ENCODE results near the gene OR5P2. TPM values are rescaled to one million over a fixed set of nuclear protein-coding genes. Genes with fewer than 3 reads are reported as not detected.
A peak's percentile ranks its signal among the peaks of the same experiment; 100 is the strongest.

Gene OR5P2
- total and polyA plus RNA-seq, 2 of the 8 experiments (the other 6 are each of a cell fraction or from before 2014, with no cell fraction given): 0.08 TPM; not detected in 1

DNA sequence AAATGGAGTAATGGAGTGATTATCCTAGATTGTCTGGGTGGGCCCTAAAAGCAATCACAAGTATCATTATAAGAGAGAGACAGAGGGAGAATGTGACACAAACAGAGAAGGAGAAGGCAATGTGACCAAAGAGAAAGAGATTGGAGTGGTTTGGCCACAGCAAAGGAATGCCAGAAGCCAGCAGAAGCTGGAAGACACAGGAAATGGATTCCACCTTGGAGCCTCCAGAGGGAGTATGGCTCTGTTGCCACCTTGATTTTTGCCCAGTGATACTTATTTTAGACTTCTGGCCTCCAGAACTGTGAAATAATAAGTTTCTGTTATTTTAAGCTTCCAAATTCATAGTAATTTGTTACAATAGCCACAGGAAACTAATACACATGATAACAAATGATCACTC is 36.8 kb upstream of the OR5P2 start:
- Histone ChIP-seq H2BK12ac (ENCODE audit: low read depth, low read length) (no peak overlapping the region), H3K23me2 (ENCODE audit: low read depth, low read length) (no peaks in the 10 kb centered on the region; the same call in 1 of the 2 replicates), H3K9me3 (ENCODE audit: insufficient read depth in 2 of 2, low read depth in 1 of 2, low read length in 1 of 2) (no peaks in the 10 kb centered on the region), H3K56ac (replicated peaks; ENCODE audit: insufficient read length, low read depth, low read length) (no peak overlapping the region), H4K20me1 (replicated peaks in 1 of 2; ENCODE audit: control insufficient read depth in 1 of 2, insufficient read depth in 2 of 2, low read length in 2 of 2) (no peaks in the 10 kb centered on the region), H3K23ac (ENCODE audit: insufficient read length) (no peak overlapping the region), H3K4me3 (ENCODE audit: extremely low read depth in 1 of 4, insufficient read depth in 2 of 4, low read depth in 3 of 4, low read length in 4 of 4) (no peak overlapping the region), H3K4me1 (replicated peaks in 1 of 4; ENCODE audit: control insufficient read depth in 3 of 4, insufficient read depth in 4 of 4, low read length in 3 of 4) (no peaks in the 10 kb centered on the region), H3K36me3 (ENCODE audit: control insufficient read depth in 2 of 4, insufficient read depth in 4 of 4, low read length in 3 of 4) (no peaks in the 10 kb centered on the region), H2BK5ac (ENCODE audit: low read depth, low read length) (no peak overlapping the region), H3K4ac (replicated peaks; ENCODE audit: insufficient read length, low read depth, low read length) (no peak overlapping the region), H2AFZ (ENCODE audit: low read length) (no peak overlapping the region), H3K79me1 (ENCODE audit: low read depth, low read length) (no peaks in the 10 kb centered on the region), H4K91ac (replicated peaks; ENCODE audit: insufficient read length, low read length) (no peak overlapping the region), H2BK15ac (ENCODE audit: low read length) (no peak overlapping the region), H3K27ac (ENCODE audit: low read depth, low read length) (no peak overlapping the region), H2BK20ac (ENCODE audit: low read length) (no peak overlapping the region), H4K8ac (ENCODE audit: extremely low read depth, insufficient read depth, low read length) (no peak overlapping the region), H3K27me3 (replicated peaks in 1 of 4; ENCODE audit: control insufficient read depth in 3 of 4, extremely low read depth in 1 of 4, insufficient read depth in 3 of 4, low read length in 3 of 4) (no peaks in the 10 kb centered on the region), H3K9ac (replicated peaks in 1 of 4; ENCODE audit: extremely low read depth in 1 of 4, low read depth in 3 of 4, low read length in 3 of 4) (no peak overlapping the region), H3K4me2 (ENCODE audit: insufficient read depth in 1 of 2, low read depth in 2 of 2, low read length in 2 of 2) (no peak overlapping the region), H4K5ac (ENCODE audit: insufficient read length, low read depth, low read length) (no peak overlapping the region), H3K14ac (ENCODE audit: insufficient read length) (no peak overlapping the region), H2AK5ac (ENCODE audit: low read depth, low read length) (no peak overlapping the region), H2BK120ac (replicated peaks; ENCODE audit: low read depth, low read length) (no peak overlapping the region), H3K79me2 (ENCODE audit: control insufficient read depth in 1 of 2, insufficient read depth in 2 of 2, low read length in 2 of 2) (no peaks in the 10 kb centered on the region), H3K18ac (ENCODE audit: extremely low read depth, low read length) (no peak overlapping the region)
- POLR2A ChIA-PET (ENCODE audit: partially characterized antibody): no interaction called here
- TF ChIP-seq CBX5 (IDR thresholded peaks at IDR 0.05; ENCODE audit: low read depth, low read length): no peak
- TF ChIP-seq, protein P1, sequence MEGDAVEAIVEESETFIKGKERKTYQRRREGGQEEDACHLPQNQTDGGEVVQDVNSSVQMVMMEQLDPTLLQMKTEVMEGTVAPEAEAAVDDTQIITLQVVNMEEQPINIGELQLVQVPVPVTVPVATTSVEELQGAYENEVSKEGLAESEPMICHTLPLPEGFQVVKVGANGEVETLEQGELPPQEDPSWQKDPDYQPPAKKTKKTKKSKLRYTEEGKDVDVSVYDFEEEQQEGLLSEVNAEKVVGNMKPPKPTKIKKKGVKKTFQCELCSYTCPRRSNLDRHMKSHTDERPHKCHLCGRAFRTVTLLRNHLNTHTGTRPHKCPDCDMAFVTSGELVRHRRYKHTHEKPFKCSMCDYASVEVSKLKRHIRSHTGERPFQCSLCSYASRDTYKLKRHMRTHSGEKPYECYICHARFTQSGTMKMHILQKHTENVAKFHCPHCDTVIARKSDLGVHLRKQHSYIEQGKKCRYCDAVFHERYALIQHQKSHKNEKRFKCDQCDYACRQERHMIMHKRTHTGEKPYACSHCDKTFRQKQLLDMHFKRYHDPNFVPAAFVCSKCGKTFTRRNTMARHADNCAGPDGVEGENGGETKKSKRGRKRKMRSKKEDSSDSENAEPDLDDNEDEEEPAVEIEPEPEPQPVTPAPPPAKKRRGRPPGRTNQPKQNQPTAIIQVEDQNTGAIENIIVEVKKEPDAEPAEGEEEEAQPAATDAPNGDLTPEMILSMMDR (IDR thresholded peaks at IDR 0.05; ENCODE audit: control extremely low read depth in 1 of 3, insufficient read depth in 1 of 3, low read depth in 1 of 3, low read length in 3 of 3): peak in 1 of 3 experiments; percentile 10; a peak in 1 of 4 replicates
- no peak for TF ChIP-seq SP4 (IDR thresholded peaks at IDR 0.05; ENCODE audit: low read length)
- no peak for TF ChIP-seq CEBPB (IDR thresholded peaks at IDR 0.05; ENCODE audit: low read depth, low read length)
- TF ChIP-seq JUND (IDR thresholded peaks at IDR 0.05; ENCODE audit: low read length): no peak
- TF ChIP-seq ATF2 (IDR thresholded peaks at IDR 0.05; ENCODE audit: low read length): no peak
- TF ChIP-seq EGR1 (IDR thresholded peaks at IDR 0.05; ENCODE audit: borderline replicate concordance, low read depth, low read length): no peak
- CTCF ChIA-PET (ENCODE audit: partially characterized antibody): interaction anchor here (1.2 to 1.5 kb wide), 3 partner anchors 16 to 153 kb away, joined by 3 to 4 read pairs (median 4); no protein-coding TSS in a partner anchor
- FAIRE-seq (no peak), DNase-seq (ENCODE audit: low read depth in 1 of 2, low spot score in 2 of 2) (no peak)
